K562 (cell line): Measurements from ENCODE around the gene TMEM19. TPM values are rescaled to one million over a fixed set of nuclear protein-coding genes. Genes with fewer than 3 reads are reported as not detected.

Experiments
- ATAC-seq: fragments of 200-7000 bp; cut with Tn5 transposase; 3 replicates; pipeline ENCODE4 v1.9.1; 2020; ENCODE audit warnings: moderate library complexity
- Bru-seq: library from RNA; stranded (reverse); fragments of 400-500 nt; gene quantifications from one replicate; lab custom pipeline; 2021; lab: Mats Ljungman, UMichigan
- BruChase-seq, 2 experiments: library from RNA; stranded (reverse); fragments of 400-500 nt; gene quantifications; one replicate each; lab custom pipeline; 2021; lab: Mats Ljungman, UMichigan
- BruUV-seq: library from RNA; stranded (reverse); fragments of 400-500 nt; replicated peaks from 2 replicates; lab custom pipeline; 2021; lab: Mats Ljungman, UMichigan
- CTCF ChIA-PET: fragments of 300-600 bp; formaldehyde crosslinking; extraction: SDS; loops from one replicate; lab custom pipeline; 2021; ENCODE audit warnings: low intra/inter-chr PET ratio; lab: Yijun Ruan, JAX
- POLR2A ChIA-PET: fragments of 300-600, 350-650 bp; sonication (Branson Sonifier 250); formaldehyde crosslinking; extraction: SDS; loops from one replicate; lab custom pipeline; 2021; ENCODE audit warnings: antibody characterized with exemption, inconsistent platforms; lab: Yijun Ruan, JAX
- DNase-seq, 4 experiments: peaks; one replicate each; pipeline versions ENCODE4 v3.0.0 to v3.0.0-alpha.2; 2011 to 2018; ENCODE audit warnings: low spot score in 3 of 4, mixed read lengths in 3 of 4; ENCODE audit errors: extremely low read depth in 1 of 4
- FAIRE-seq: peaks from 2 replicates; lab custom pipeline; 2011; peaks lifted over from hg19 to GRCh38; lab: Jason Lieb, UNC
- H2AFZ ChIP-seq: 2 replicates; pipeline ENCODE4 v1.6.0; 2011; ENCODE audit warnings: low read depth, low read length, control low read depth, inconsistent platforms
- H3K27ac ChIP-seq: fragments of 200-600 bp; 3 replicates; pipeline ENCODE4 v1.8.0; 2011; ENCODE audit warnings: low read depth, mild to moderate bottlenecking, control low read depth, inconsistent platforms, low read length, moderate library complexity, mixed read lengths; ENCODE audit errors: extremely low read depth
- H3K27me3 ChIP-seq, 2 experiments: fragments of 300-600 bp in 1 of 2; 2 replicates in 1 of 2; 3 replicates in 1 of 2; pipeline versions ENCODE4 v1.6.0 to v1.8.0; 2011; ENCODE audit warnings: inconsistent platforms in 2 of 2, low read length in 2 of 2, mild to moderate bottlenecking in 1 of 2, mixed read lengths in 1 of 2, moderate library complexity in 1 of 2; ENCODE audit not compliant: control insufficient read depth in 2 of 2, insufficient read depth in 2 of 2
- H3K36me3 ChIP-seq: fragments of 300-600 bp; 3 replicates; pipeline ENCODE4 v1.8.0; 2011; ENCODE audit warnings: mild to moderate bottlenecking, low read length, inconsistent platforms; ENCODE audit not compliant: control insufficient read depth, insufficient read depth
- H3K4me1 ChIP-seq, 2 experiments: fragments of 200-600 bp in 1 of 2; replicated peaks in 1 of 2; 2 replicates in 1 of 2; 3 replicates in 1 of 2; pipeline versions ENCODE4 v1.5.1 to v1.8.0; 2011; ENCODE audit warnings: inconsistent platforms in 2 of 2, low read length in 2 of 2, mild to moderate bottlenecking in 1 of 2, mixed read lengths in 1 of 2, moderate library complexity in 1 of 2; ENCODE audit not compliant: control insufficient read depth in 2 of 2, insufficient read depth in 2 of 2
- H3K4me2 ChIP-seq: 2 replicates; pipeline ENCODE4 v1.6.1; 2011; ENCODE audit warnings: low read length, control low read depth, inconsistent platforms, mixed read lengths; ENCODE audit not compliant: insufficient read depth
- H3K4me3 ChIP-seq: fragments of 200-600 bp; sonication (generic), shearing (Covaris generic); 2 replicates; pipeline ENCODE4 v1.5.1; 2016; ENCODE audit warnings: control low read depth, inconsistent platforms
- H3K79me2 ChIP-seq: fragments of 200-600 bp; 3 replicates; pipeline ENCODE4 v1.8.0; 2011; ENCODE audit warnings: low read length, inconsistent platforms; ENCODE audit not compliant: control insufficient read depth, insufficient read depth
- H3K9ac ChIP-seq, 2 experiments: 2 replicates each; pipeline versions ENCODE4 v1.6.0 to v1.6.1; 2011; ENCODE audit warnings: low read depth in 2 of 2, low read length in 2 of 2, control low read depth in 1 of 2, inconsistent platforms in 1 of 2, mild to moderate bottlenecking in 1 of 2, mixed read lengths in 1 of 2; ENCODE audit not compliant: insufficient read depth in 1 of 2
- H3K9me1 ChIP-seq: one replicate; pipeline ENCODE4 v1.6.0; 2011; ENCODE audit warnings: inconsistent platforms, mild to moderate bottlenecking, low read length, moderate library complexity; ENCODE audit not compliant: control insufficient read depth, insufficient read depth
- H3K9me3 ChIP-seq: replicated peaks from 2 replicates; pipeline ENCODE4 v1.5.1; 2011; ENCODE audit warnings: low read depth, low read length, inconsistent platforms; ENCODE audit not compliant: control insufficient read depth, insufficient read depth
- H4K20me1 ChIP-seq: replicated peaks from 2 replicates; pipeline ENCODE4 v1.6.1; 2011; ENCODE audit warnings: low read length, inconsistent platforms, mixed read lengths; ENCODE audit not compliant: control insufficient read depth, insufficient read depth
- CBX2 ChIP-seq: fragments of 200-600 bp; sonication (generic); IDR thresholded peaks from one replicate; pipeline ENCODE4 v1.6.1; 2012; ENCODE audit warnings: mild to moderate bottlenecking, low read length, inconsistent platforms; ENCODE audit not compliant: insufficient read depth, poor library complexity, severe bottlenecking
- ETV6 ChIP-seq, 3 experiments: fragments of 150-350 bp in 1 of 3; sonication (generic) in 1 of 3; formaldehyde crosslinking in 1 of 3; IDR thresholded peaks; 2 replicates each; pipeline versions ENCODE4 v1.6.1 to v1.8.0; 2014 to 2022; ENCODE audit warnings: borderline replicate concordance in 2 of 3, low read depth in 2 of 3, antibody characterized with exemption in 1 of 3, low read length in 1 of 3, mild to moderate bottlenecking in 1 of 3, missing genetic modification reagents in 1 of 3
- HDAC1 ChIP-seq, 2 experiments: fragments of 450-650 bp; IDR thresholded peaks; 2 replicates each; pipeline ENCODE4 v1.6.1; 2016 to 2017; ENCODE audit warnings: inconsistent platforms in 1 of 2, mild to moderate bottlenecking in 1 of 2, moderate library complexity in 1 of 2
- KAT8 ChIP-seq: fragments of 450-650 bp; IDR thresholded peaks from 2 replicates; pipeline ENCODE4 v1.6.1; 2016; ENCODE audit warnings: low read depth, mild to moderate bottlenecking
- SREBF2 ChIP-seq: sonication (generic); formaldehyde crosslinking; IDR thresholded peaks from 2 replicates; pipeline ENCODE4 v1.4.0; 2020; ENCODE audit warnings: mild to moderate bottlenecking, missing genetic modification reagents
- SRSF3 ChIP-seq: fragments of 200-400 bp; formaldehyde crosslinking; IDR thresholded peaks from 2 replicates; pipeline ENCODE4 v1.6.1; 2016; ENCODE audit warnings: mild to moderate bottlenecking, low read length, moderate library complexity; ENCODE audit not compliant: insufficient read depth
- SUPT5H ChIP-seq: fragments of 450-650 bp; IDR thresholded peaks from 2 replicates; pipeline ENCODE4 v1.6.1; 2016
- ZBTB17 ChIP-seq: fragments of 450-650 bp; formaldehyde crosslinking; IDR thresholded peaks from 2 replicates; pipeline ENCODE4 v1.4.0; 2020; ENCODE audit warnings: mild to moderate bottlenecking
- ZNF354B ChIP-seq: fragments of 250-450 bp; sonication (Bioruptor Pico); IDR thresholded peaks from 2 replicates; pipeline ENCODE4 v1.4.0; 2020
- ZNF699 ChIP-seq: fragments of 250-450 bp; sonication (Bioruptor Pico); IDR thresholded peaks from 2 replicates; pipeline ENCODE4 v1.8.0; 2021; ENCODE audit warnings: mild to moderate bottlenecking, moderate library complexity; ENCODE audit not compliant: insufficient replicate concordance
- WGBS: fragments of 100-300 bp; shearing (Covaris generic); methylation state at CpG from one replicate; pipeline ENCODE4 v1.1.6; 2016; ENCODE audit warnings: low coverage, mixed read lengths; ENCODE audit not compliant: insufficient coverage; ENCODE audit errors: missing lambda C conversion rate; 5-methylcytosine and 5-hydroxymethylcytosine counted together
- in situ Hi-C: fragments of 300-500 bp; cut with MboI; formaldehyde crosslinking; loops from 4 replicates; pipeline ENCODE4 v1.15.0; 2018; ENCODE audit warnings: inconsistent platforms, mixed read lengths
- intact Hi-C: fragments of 100-400 bp; cut with micrococcal nuclease; formaldehyde crosslinking; loops from 2 replicates; pipeline ENCODE4 v1.14.2; 2022
- long read RNA-seq, 3 experiments: library from polyadenylated mRNA in 2 of 3; library from RNA in 1 of 3; unstranded in 2 of 3; stranded (forward) in 1 of 3; transcript quantifications; one replicate each; pipeline ENCODE4 v2.0.0, GENCODE V29; 2019 to 2022
- polyA minus RNA-seq, 3 experiments: library from RNA; depleted of rRNA, polyadenylated mRNA; stranded (reverse); fragments of >200 nt; gene quantifications; 2 replicates each; pipeline ENCODE4 v1.2.3, GENCODE V29; 2011
- polyA plus RNA-seq, 8 experiments: library from polyadenylated mRNA; depleted of rRNA in 4 of 8; stranded (reverse) in 5 of 8; unstranded in 3 of 8; fragments of >200 nt; fragmentation: Nextera tagmentation in 2 of 8; fragmentation: Illumina TruSeq in 1 of 8; extraction: Ambion mirVana in 2 of 8; extraction: Trizol in 1 of 8; gene quantifications; 2 replicates each; pipeline versions ENCODE4 v1.2.1 to v1.2.3, GENCODE V29; 2011 to 2014; ENCODE audit warnings: inconsistent platforms in 1 of 8, missing spikeins in 1 of 8
- total RNA-seq, 7 experiments: library from RNA; depleted of rRNA in 6 of 7; stranded (reverse); fragments of >200 nt in 6 of 7; fragmentation: Illumina TruSeq in 2 of 7; extraction: Trizol in 2 of 7; gene quantifications; 2 replicates each; pipeline versions ENCODE4 v1.2.1 to v1.2.3, GENCODE V29; 2011 to 2021; ENCODE audit warnings: low replicate concordance in 1 of 7
- TF ChIP-seq, protein P1 (sequence below): fragments of 450-650 bp; IDR thresholded peaks from 2 replicates; pipeline ENCODE4 v1.6.1; 2017; ENCODE audit warnings: antibody characterized with exemption, mild to moderate bottlenecking

Gene TMEM19
- 14.9 and 22.9 TPM in 2 replicates for total RNA-seq (2011; cell fraction: chromatin; rRNA removed; ENCODE audit: low replicate concordance)
- 20.0 and 30.4 TPM in 2 replicates for total RNA-seq (2011; cell fraction: nucleolus; rRNA removed)
- total RNA-seq (2011; cell fraction: nucleoplasm; rRNA removed) = 22.7 and 25.7 TPM in 2 replicates
- total RNA-seq (2014; rRNA removed) (11.5 and 12.4 TPM in 2 replicates), total RNA-seq (2014; rRNA removed; fragmentation: Illumina TruSeq; extraction: Trizol) (17.2 and 20.6 TPM in 2 replicates), total RNA-seq (2015; rRNA removed; fragmentation: Illumina TruSeq; extraction: Trizol) (20.7 and 24.2 TPM in 2 replicates), total RNA-seq (2021) (14.1 and 15.7 TPM in 2 replicates), polyA plus RNA-seq (2011; rRNA removed) (15.8 and 20.7 TPM in 2 replicates), polyA plus RNA-seq (2014; fragmentation: Illumina TruSeq; extraction: Trizol) (8.2 and 8.8 TPM in 2 replicates), polyA plus RNA-seq (2014; fragmentation: Nextera tagmentation; extraction: Ambion mirVana) (10 to 100 TPM; 17.8 to 18.4 TPM), polyA plus RNA-seq (2014; rRNA removed) (10.5 and 15.5 TPM in 2 replicates), polyA minus RNA-seq (2011; rRNA and poly(A)+ RNA removed) (41.7 and 52.2 TPM in 2 replicates), Bru-seq, nascent RNA (percentile 57 among the genes with signal in this experiment), BruChase-seq, experiment 1, labeled RNA remaining after a 2-hour chase (percentile 64 among the genes with signal in this experiment), BruChase-seq, experiment 2, labeled RNA remaining after a 6-hour chase (percentile 67 among the genes with signal in this experiment)
- 6.9 and 18.4 TPM in 2 replicates for polyA plus RNA-seq (2011; cell fraction: cytosol; rRNA removed)
- 4.9 and 11.2 TPM in 2 replicates for polyA plus RNA-seq (2011; cell fraction: nucleus; rRNA removed)
- polyA plus RNA-seq (2012) = 9.6 and 13.6 TPM in 2 replicates
- 6.5 and 15.3 TPM in 2 replicates for polyA minus RNA-seq (2011; cell fraction: cytosol; rRNA and poly(A)+ RNA removed)
- polyA minus RNA-seq (2011; cell fraction: nucleus; rRNA and poly(A)+ RNA removed) = 7.4 and 10.6 TPM in 2 replicates
- long read RNA-seq, experiment 1, full-length matches to known transcripts = 21 of 43 reads
- long read RNA-seq, experiment 1, partial matches to known transcripts = 7 of 43 reads
- long read RNA-seq, experiment 1, other reads (novel, unspliced or antisense) = 15 of 43 reads
- long read RNA-seq, experiment 2, full-length matches to known transcripts = 3 of 15 reads
- long read RNA-seq, experiment 2, partial matches to known transcripts = 0 of 15 reads
- long read RNA-seq, experiment 2, other reads (novel, unspliced or antisense) = 12 of 15 reads
- long read RNA-seq, experiment 3, full-length matches to known transcripts = 3 of 9 reads
- long read RNA-seq, experiment 3, partial matches to known transcripts = 0 of 9 reads
- long read RNA-seq, experiment 3, other reads (novel, unspliced or antisense) = 6 of 9 reads

DNA sequence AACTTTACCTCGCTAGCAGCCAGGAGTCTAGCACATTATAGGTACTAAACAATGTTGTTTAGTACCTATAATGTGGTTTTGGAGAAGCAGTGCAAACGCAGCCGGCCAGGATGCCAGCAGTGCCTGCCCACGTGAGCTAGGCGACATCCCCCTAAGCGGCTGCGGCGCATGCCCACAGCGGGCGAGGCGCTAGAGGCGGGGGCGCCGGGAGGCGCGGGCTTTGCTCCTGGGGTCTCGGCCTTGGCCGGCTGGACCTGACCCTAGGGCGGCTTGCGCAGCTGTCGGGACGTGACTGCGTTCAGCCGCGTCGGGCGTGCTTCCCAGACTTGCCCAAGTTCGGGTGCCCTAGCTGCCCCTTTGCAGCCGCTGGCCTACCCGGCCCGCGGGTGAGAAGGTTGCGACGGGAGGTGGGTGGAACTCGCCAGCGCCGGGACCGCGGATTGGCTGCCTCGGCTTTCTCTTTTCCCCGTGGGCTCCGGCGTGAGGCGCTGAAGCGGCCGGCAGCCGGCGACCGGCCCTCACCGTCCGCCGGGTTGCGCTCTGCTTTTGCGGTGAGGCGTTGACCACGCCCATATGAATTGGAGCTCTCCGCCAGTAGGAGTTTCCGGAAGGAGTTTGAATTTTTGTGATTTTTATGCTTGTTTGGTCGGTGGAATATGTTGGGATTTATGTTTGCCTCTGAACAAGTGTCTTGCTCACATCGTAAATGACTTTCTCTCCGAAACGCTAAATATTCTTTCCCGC, at the start of gene TMEM19:
Gene TMEM19, plus strand, starts transcription at position 169 of the 744 bp plus-strand sequence. CDS start 599 bp downstream, outside the sequence.
- H2AFZ ChIP-seq = peak within 1 kb of the TSS; percentile 98
- H3K4me2 ChIP-seq = peak within 1 kb of the TSS; percentile 85
- H3K9ac ChIP-seq = peak within 1 kb of the TSS; percentile 85 to 99
- H3K4me1 ChIP-seq = peaks cover 7 to 10% of the 10 kb centered on the region in 2 experiments; a peak in 2 of 5 replicates
- in situ Hi-C loops (no loop called here), intact Hi-C loops (loop anchor here (1.0 kb wide), 1 partner anchor 58 kb away; no protein-coding TSS in a partner anchor)
- FAIRE-seq = peak; percentile 82
- H3K27ac ChIP-seq = peak within 1 kb of the TSS; percentile 85
- H3K27me3 ChIP-seq = no peaks in the 10 kb centered on the region
- peaks cover 22% of the 10 kb centered on the region for H3K79me2 ChIP-seq
- no peaks in the 10 kb centered on the region for H3K9me1 ChIP-seq
- peak within 1 kb of the TSS; percentile 65 for H3K4me3 ChIP-seq
- ChIA-PET CTCF (no interaction called here), POLR2A (interaction anchor here (0.8 to 3.0 kb wide), 9 partner anchors 9 to 29 kb away, joined by 3 to 19 read pairs (median 6); partner anchors contain the start of genes THAP2 and ZFC3H1)
- under 1% methylated on average over 43 of the region's 63 CpGs for WGBS
- H4K20me1 ChIP-seq = no peaks in the 10 kb centered on the region
- no TSS peak for BruUV-seq
- no peaks in the 10 kb centered on the region for H3K9me3 ChIP-seq
- peak; percentile 90 to 95 (median 92) for DNase-seq
- 0 out of 3 replicates have a peak, but pooled peaks cover 3% of the 10 kb centered on the region for H3K36me3 ChIP-seq
- peak; percentile 94 for ATAC-seq
- TF ChIP-seq ZNF699 (CRISPR knock-in tag) = no peak
- no peak for TF ChIP-seq KAT8
- TF ChIP-seq SUPT5H = peak; percentile 88
- no peak for TF ChIP-seq SRSF3
- TF ChIP-seq CBX2 = no peak
- TF ChIP-seq HDAC1 (IDR thresholded peaks at IDR 0.05) = 0 out of 4 replicates have a peak, but pooled peaks of 1 of the 2 experiments have one; percentile 26
- no peak for TF ChIP-seq SREBF2 (CRISPR knock-in tag)
- TF ChIP-seq ETV6 (IDR thresholded peaks at IDR 0.05; ENCODE audit: borderline replicate concordance in 1 of 2, low read depth in 2 of 2, low read length in 1 of 2) = no peak
- peak; percentile 80; the same call in 1 of the 2 replicates for TF ChIP-seq ETV6 (CRISPR knock-in tag; IDR thresholded peaks at IDR 0.05; ENCODE audit: borderline replicate concordance)
- TF ChIP-seq, protein P1, sequence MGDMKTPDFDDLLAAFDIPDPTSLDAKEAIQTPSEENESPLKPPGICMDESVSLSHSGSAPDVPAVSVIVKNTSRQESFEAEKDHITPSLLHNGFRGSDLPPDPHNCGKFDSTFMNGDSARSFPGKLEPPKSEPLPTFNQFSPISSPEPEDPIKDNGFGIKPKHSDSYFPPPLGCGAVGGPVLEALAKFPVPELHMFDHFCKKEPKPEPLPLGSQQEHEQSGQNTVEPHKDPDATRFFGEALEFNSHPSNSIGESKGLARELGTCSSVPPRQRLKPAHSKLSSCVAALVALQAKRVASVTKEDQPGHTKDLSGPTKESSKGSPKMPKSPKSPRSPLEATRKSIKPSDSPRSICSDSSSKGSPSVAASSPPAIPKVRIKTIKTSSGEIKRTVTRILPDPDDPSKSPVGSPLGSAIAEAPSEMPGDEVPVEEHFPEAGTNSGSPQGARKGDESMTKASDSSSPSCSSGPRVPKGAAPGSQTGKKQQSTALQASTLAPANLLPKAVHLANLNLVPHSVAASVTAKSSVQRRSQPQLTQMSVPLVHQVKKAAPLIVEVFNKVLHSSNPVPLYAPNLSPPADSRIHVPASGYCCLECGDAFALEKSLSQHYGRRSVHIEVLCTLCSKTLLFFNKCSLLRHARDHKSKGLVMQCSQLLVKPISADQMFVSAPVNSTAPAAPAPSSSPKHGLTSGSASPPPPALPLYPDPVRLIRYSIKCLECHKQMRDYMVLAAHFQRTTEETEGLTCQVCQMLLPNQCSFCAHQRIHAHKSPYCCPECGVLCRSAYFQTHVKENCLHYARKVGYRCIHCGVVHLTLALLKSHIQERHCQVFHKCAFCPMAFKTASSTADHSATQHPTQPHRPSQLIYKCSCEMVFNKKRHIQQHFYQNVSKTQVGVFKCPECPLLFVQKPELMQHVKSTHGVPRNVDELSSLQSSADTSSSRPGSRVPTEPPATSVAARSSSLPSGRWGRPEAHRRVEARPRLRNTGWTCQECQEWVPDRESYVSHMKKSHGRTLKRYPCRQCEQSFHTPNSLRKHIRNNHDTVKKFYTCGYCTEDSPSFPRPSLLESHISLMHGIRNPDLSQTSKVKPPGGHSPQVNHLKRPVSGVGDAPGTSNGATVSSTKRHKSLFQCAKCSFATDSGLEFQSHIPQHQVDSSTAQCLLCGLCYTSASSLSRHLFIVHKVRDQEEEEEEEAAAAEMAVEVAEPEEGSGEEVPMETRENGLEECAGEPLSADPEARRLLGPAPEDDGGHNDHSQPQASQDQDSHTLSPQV = peak; percentile 79
- TF ChIP-seq ZBTB17 (CRISPR knock-in tag) = peak; percentile 65
- TF ChIP-seq ZNF354B (CRISPR knock-in tag) = no peak
